ENCODE results near the gene HPCAL1. TPM values are rescaled to one million over a fixed set of nuclear protein-coding genes. Genes with fewer than 3 reads are reported as not detected.

HPCAL1 gene
- total RNA-seq, 2 experiments from 2014 or later: 9.2 to 9.7 TPM

GRCh38 chr2:10326151-10326616 is 23.5 kb downstream of the HPCAL1 start:
- no peaks in the 10 kb centered on the region for H3K9me3 ChIP-seq (ENCODE audit: low read length)
- DNase-seq (ENCODE audit: low spot score): no peak
- BruUV-seq (replicated peaks): no TSS peak
- H3K36me3 ChIP-seq (ENCODE audit: insufficient read depth, low read length): no peaks in the 10 kb centered on the region; the same call in 1 of the 2 replicates
- no peaks in the 10 kb centered on the region for H3K9me2 ChIP-seq (ENCODE audit: insufficient read depth, low read length)
- ChIA-PET CTCF (ENCODE audit: unreplicated experiment) (interaction anchor here (1.6 kb wide), 1 partner anchor 56 kb away, joined by 6 read pairs; no protein-coding TSS in a partner anchor), POLR2A (interaction anchor here (0.5 kb wide), 1 partner anchor 16 kb away, joined by 3 read pairs; no protein-coding TSS in a partner anchor)
- H3K4me1 ChIP-seq (ENCODE audit: insufficient read depth, low read length, poor library complexity, severe bottlenecking): peaks cover 75% of the 10 kb centered on the region
- H4K20me1 ChIP-seq (ENCODE audit: insufficient read depth, low read length): no peaks in the 10 kb centered on the region
- H3K4me2 ChIP-seq (ENCODE audit: low read length): peak overlapping the region; percentile 62
- intact Hi-C loops (cut with micrococcal nuclease; ENCODE audit: unreplicated experiment): no loop called here
- peak overlapping the region; percentile 13 for H3K27ac ChIP-seq (ENCODE audit: low read depth, low read length, poor library complexity, severe bottlenecking)
- no peaks in the 10 kb centered on the region; the same call in 1 of the 2 replicates for H3K79me2 ChIP-seq (ENCODE audit: insufficient read depth, low read depth, low read length)
- no peak overlapping the region for H3K4me3 ChIP-seq (ENCODE audit: low read depth, low read length, poor library complexity, severe bottlenecking)
- H2AFZ ChIP-seq (ENCODE audit: low read length): no peak overlapping the region
- TF ChIP-seq EZH2phosphoT487 (IDR thresholded peaks at IDR 0.05; ENCODE audit: borderline replicate concordance, low read depth, low read length): no peak
- no peak for TF ChIP-seq CTCF (conservative IDR thresholded peaks at IDR 0.05; ENCODE audit: low read length)

DNA sequence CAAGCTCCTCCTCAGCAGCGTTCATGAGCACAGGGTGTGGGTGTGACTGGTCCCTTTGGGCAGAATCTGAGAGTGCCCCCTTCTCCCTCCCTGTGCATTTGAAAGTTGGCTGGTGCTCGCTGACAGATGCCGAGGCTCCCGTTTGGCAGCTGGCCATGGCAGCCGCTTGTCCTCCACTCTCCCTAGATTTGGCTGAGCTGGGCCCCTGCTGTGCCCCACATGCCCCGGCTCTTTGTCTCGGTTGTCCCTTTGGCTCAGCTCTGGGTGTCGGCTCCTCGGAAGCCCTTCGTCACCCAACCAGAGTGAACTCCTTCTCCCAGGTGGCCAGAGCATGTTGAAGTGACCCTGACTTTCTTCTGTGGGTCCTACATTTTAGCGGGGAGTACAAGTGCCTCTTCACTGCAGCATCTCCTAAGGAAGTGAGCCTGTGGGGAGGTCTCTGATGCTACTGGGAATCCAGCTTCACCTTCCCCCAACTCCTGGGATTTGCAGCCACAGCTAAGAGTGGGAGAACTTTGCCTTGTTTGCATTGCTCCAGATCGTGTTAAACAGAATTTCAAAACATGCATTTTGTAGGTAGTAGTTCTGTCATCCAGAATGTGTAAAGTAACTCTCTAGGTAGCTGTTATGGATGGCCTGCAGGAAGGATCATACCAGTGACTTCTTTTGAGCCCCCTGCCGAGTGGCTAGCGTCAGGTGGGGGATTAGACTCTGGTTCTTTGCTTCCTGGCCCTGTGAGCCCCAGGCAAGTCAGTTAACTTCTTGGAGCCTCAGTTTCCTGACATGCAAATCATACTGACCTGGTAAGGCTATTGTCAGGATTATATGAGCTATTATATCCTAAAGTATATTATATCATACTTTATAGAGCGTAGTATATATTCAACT is 24.2 kb downstream of the HPCAL1 start:
- Histone ChIP-seq H2AFZ (ENCODE audit: low read length) (no peak overlapping the region), H3K9me2 (ENCODE audit: insufficient read depth, low read length) (no peaks in the 10 kb centered on the region), H3K4me1 (ENCODE audit: insufficient read depth, low read length, poor library complexity, severe bottlenecking) (peaks cover 83% of the 10 kb centered on the region), H3K36me3 (ENCODE audit: insufficient read depth, low read length) (no peaks in the 10 kb centered on the region), H3K4me3 (ENCODE audit: low read depth, low read length, poor library complexity, severe bottlenecking) (peak overlapping the region; percentile 12), H3K79me2 (ENCODE audit: insufficient read depth, low read depth, low read length) (no peaks in the 10 kb centered on the region; the same call in 1 of the 2 replicates), H4K20me1 (ENCODE audit: insufficient read depth, low read length) (no peaks in the 10 kb centered on the region), H3K4me2 (ENCODE audit: low read length) (peak overlapping the region; percentile 58), H3K9me3 (ENCODE audit: low read length) (no peaks in the 10 kb centered on the region), H3K27ac (ENCODE audit: low read depth, low read length, poor library complexity, severe bottlenecking) (no peak overlapping the region)
- no TSS peak for BruUV-seq (replicated peaks)
- intact Hi-C loops (cut with micrococcal nuclease; ENCODE audit: unreplicated experiment): no loop called here
- ChIA-PET CTCF (ENCODE audit: unreplicated experiment) (interaction anchor here (1.6 to 2.4 kb wide), 2 partner anchors 55 to 82 kb away, joined by 6 to 9 read pairs; no protein-coding TSS in a partner anchor), POLR2A (interaction anchor here (0.5 to 3.2 kb wide), 4 partner anchors 16 to 52 kb away, joined by 3 to 13 read pairs (median 8); partner anchors contain the start of gene HPCAL1)
- DNase-seq (ENCODE audit: low spot score): peak; percentile 39
- no peak for TF ChIP-seq CTCF (conservative IDR thresholded peaks at IDR 0.05; ENCODE audit: low read length)
- no peak for TF ChIP-seq EZH2phosphoT487 (IDR thresholded peaks at IDR 0.05; ENCODE audit: borderline replicate concordance, low read depth, low read length)

Measured in OCI-LY7 (cell line).